Measurements from ENCODE around the gene LRGUK.
A peak's percentile ranks its signal among the peaks of the same experiment; 100 is the strongest.

LRGUK gene

DNA sequence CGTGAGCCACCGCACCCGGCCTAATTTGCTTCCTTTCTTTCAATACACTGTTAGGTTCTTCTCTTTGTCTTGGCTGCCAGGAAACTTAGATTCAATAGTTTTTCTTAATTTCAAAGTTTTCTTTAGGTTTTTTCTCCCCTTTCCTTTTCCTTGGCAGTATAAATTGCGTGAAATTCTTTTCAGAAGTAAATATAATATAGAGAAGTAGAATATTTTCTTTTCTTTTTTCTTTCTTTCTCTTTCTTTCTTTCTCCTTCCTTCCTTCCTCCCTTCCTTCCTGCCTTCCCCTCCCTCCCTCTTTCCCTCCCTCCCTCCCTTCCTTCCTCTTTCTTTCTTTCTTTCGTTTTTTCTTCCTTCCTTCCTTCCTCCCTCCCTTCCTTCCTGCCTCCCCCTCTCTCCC lies 1.7 kb downstream of the LRGUK start:
- DNase-seq (ENCODE audit: low read depth), result no peak

DNA sequence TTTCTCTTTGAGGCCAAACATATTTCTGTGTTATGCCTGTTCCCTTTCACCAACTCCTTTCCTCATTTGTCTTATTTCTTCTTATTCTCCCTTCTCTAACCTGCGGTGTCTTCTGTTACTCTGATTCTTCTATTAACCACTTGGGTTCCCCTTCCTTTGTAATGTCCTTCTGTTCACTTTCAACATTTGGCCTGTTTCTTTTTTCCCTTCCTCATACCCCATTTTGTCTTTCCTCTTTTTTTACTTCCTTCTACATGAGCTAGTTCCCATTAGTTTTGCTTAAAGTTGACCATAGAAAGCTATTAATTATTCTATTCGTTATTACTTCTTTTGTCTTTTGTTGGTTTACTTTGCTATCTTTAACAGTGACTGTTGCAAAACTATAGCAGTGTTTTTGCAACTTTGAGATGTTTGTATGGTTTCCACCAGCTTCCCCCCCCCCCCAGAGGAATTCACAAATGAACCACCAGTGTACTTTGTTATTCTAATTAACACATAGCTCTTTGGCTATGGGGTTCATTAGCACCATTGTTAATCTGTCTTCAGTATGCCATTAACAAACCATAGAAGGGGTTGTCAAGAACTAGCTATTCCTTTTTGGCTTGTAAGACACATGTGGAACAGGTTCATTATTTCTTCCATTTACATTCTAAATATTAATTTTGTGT lies 2.9 kb downstream of the LRGUK start:
- DNase-seq (ENCODE audit: low read depth), result no peak

DNA sequence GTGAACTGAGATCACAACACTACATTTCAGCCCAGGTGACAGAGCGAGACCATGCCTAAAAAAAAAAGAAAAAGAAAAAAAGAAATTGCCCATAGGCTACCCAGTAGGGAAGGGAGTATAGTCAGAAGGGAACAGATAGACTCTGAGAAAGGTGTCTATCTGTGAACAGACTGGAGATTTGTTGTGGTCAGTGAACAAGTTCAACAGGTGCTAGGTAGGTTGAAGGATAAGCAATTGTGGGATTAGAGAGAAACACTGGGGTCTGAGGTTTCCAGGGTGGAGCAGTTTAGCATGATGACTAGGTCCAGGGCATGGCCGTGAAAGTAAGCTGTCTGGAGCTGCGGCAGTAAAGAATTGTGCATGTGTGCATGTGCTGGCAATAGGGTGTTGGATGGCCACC lies 6.9 kb downstream of the LRGUK start:
- DNase-seq (ENCODE audit: low read depth), result no peak

GRCh38 chr7:134140889-134141867 lies 14.0 kb downstream of the LRGUK start:
- DNase-seq (ENCODE audit: low read depth), result peak; percentile 22

DNA sequence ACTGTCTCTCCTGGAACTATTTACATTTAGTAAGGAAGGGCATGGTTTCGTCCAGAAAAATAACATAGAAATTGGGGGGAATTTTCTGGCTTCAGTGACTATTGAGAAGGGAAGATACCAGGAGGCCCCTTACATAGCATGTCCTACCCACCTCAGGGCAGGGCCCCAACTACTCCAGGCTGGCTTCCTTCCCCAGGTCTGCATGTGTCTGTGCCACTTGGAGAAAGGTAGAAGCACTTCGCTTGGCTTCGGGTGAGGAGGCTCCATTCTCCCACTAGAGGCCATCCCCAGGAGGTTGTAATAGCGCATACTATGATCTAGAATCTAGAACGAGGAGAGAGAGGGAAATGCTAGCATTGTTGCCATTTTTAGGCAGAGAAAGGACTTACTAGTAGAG lies 14.7 kb downstream of the LRGUK start:
- DNase-seq (ENCODE audit: low read depth), result no peak

DNA sequence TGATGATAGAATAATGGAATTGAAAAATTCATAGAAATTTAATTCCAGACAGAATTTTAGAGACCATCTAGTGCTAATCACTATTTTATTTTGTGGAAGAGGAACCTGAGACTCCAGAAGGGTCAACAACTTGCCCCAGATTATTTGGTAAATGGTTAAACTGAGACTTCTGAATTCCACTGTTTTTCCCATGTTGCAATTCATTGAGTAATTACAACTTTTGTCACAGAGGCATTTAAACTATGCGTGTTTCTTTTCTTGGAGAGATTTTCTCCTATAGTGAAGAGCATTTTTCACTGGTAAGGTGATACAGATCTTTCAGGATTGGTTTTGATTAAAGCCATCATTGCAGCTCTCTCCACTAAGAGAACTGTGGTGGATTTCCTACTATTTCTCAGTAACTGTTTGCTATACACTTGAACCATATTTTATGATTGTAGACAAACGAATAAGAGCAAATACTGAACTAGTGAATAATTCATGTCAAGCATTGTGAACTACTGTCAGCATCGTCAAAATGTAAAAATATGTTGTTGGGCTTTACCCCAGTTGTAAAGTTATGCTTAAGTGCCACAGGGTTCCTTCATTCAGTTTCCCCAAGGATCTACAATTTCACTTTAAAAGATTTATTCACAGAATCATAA lies 26.5 kb downstream of the LRGUK start:
- no peak for DNase-seq (ENCODE audit: low read depth)

DNA sequence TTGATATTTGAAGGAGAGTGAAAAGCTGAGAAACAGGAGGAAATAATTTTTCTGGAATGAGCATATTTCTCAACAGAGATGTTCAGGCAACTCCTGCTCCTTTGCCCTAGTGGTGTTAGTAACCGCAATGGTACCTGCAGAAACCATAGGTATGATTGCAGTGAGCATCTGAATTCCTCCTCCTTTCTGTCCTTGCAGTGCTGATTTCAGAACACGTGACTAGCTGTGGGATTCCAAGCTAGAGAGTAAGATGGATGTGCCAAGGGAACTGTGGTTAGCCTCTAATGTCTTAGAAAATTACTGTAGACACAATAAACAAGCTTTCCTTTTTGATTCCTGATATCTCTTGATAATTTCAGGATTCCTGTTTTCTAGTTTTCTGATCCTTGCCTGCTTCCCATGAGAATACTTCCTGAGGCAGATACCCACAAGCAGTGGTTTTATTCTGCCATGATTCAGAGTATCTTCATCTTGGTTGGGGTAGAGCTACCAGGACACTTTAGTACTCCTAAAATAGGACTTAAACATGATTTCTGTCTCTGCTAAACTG lies 27.5 kb downstream of the LRGUK start:
- DNase-seq (ENCODE audit: low read depth), result no peak

DNA sequence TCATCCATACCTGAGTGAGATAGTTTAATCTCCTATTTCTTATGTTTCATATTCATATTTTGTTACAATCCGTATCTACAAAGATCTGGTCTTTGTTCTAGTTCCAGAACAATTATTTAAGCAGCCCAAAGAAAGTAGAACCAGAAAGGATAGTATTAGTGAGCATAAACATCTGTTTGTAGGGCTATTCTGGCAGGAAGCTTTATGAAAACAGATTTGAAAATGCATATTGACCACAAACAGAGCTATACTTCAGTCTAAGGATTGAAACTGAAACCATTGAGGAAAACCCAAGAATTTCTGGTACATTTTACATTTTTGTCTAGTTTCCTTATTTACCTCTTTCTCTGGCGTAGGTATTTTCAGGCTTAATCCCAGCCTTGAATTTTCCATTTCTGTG lies 28.1 kb downstream of the LRGUK start:
- DNase-seq (ENCODE audit: low read depth), result no peak

- DNase-seq (ENCODE audit: low read depth), result no peak
Measured at GRCh38 chr7:134155871-134156270, 28.7 kb downstream of the LRGUK start.

DNA sequence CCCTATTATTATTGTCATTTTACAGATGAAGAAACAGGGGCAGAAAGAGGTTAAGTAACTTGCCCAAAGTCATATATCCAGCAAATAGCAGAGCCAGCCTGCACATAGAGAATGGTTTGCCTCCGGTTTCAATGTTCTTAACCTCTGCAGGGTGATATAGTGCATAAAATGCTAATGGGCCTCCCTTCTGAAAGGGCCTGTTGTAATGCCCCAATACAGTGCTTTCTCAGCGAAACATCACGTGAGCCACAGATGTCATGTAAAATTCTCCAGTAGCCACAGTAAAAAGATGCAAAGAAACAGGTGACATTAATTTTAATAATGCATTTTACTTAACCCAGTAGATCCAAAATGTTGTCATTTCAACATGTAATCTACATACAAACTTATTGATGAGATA lies 38.1 kb downstream of the LRGUK start:
- no peak for DNase-seq (ENCODE audit: low read depth)

- no peak for DNase-seq (ENCODE audit: low read depth)
Measured at GRCh38 chr7:134167250-134167649, 40.1 kb downstream of the LRGUK start.

DNA sequence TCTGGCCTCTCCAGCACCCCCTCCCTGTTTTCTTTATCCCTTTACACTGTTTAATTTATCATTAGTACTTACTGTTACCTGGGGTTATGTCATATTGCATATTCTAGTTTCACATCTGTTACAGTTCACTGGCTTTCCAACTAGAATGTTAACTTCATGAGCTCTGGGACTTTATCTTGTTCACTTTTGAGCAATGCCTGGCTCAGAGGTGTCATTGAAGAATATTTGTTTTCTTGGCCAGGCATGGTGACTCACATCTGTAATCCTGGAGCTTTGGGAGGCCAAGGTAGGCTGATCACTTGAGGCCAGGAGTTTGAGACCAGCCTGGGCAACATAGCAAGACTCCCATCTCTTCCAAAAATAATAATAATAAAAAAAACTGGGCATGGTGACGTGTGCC lies 40.7 kb downstream of the LRGUK start:
- no peak for DNase-seq (ENCODE audit: low read depth)

GRCh38 chr7:134174795-134175261 lies 47.7 kb downstream of the LRGUK start:
- no peak for DNase-seq (ENCODE audit: low read depth)

- no peak for DNase-seq (ENCODE audit: low read depth)
Measured at GRCh38 chr7:134175334-134176036, 48.3 kb downstream of the LRGUK start.

- no peak for DNase-seq (ENCODE audit: low read depth)
Measured at GRCh38 chr7:134176037-134176350, 48.9 kb downstream of the LRGUK start.

- no peak for DNase-seq (ENCODE audit: low read depth)
Measured at GRCh38 chr7:134179036-134180011, 52.2 kb downstream of the LRGUK start.

DNA sequence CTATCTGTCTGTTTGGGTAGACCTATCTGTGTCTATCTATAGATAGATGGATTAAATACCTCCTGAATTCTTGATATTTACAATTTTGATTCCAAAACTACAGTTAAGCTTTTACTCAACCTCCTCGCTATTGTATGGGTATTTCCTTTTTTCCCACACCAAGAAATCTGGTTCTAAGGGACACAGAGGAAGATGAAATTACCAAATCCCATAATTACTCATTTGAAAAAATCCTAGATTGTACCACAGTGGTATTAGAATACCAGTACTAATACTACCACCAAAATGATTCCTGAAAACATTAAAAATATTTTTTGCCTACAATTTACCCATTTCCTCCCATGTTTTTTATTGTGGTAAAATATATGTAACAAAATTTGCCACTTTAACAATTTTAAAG lies 53.2 kb downstream of the LRGUK start:
- no peak for DNase-seq (ENCODE audit: low read depth)

DNA sequence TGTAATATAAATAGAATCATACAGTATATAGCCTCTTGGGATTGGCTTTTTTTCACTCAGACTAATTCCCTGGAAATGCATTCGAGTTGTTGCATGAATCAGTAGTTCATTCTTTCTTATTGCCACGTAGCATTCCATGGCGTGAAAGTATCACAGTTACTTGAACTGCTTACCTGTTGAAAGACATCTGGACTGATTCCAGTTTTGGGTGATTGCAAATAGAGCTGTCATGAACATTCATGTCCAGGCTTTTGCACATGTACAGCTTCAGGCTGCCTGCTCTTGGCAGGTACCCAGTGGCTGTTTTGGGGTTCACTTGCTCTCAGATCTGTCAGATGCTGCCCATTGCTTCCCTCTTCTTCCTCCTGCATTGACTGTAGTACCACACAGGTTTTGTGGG lies 54.9 kb downstream of the LRGUK start:
- no peak for DNase-seq (ENCODE audit: low read depth)

- DNase-seq (ENCODE audit: low read depth), result no peak
Measured at GRCh38 chr7:134184767-134185166, 57.6 kb downstream of the LRGUK start.

GRCh38 chr7:134186027-134186426 lies 58.9 kb downstream of the LRGUK start:
- no peak for DNase-seq (ENCODE audit: low read depth)

DNA sequence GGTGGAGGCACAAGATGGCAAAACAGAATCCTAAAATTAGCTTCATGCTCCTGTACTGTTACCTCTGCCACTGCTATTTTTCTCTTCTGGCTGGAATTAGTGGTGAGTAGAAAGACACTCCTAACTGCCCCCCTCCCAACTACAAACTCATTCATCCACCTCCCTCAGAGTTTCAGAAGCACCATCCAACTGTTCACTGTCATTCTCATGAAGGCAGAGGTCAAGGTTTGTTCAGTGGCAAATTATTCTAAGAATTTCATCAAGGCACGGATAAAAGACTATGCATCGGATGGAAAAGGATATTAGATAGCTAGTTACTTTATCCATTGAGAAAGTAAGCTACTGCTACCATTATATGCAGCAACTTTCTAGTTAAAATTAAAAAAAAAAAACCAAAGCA lies 59.7 kb downstream of the LRGUK start:
- no peak for DNase-seq (ENCODE audit: low read depth)

Data from CMK (cell line).